Endodermal cell (in vitro differentiated cells): Measurements from ENCODE around the gene FBLIM1. TPM values are rescaled to one million over a fixed set of nuclear protein-coding genes. Genes with fewer than 3 reads are reported as not detected.

ENCODE experiments used
- DNase-seq: peaks from one replicate; pipeline ENCODE4 v3.0.0-alpha.2; 2017
- H3K27ac ChIP-seq: 2 replicates; pipeline ENCODE4 v1.5.1; 2013; ENCODE audit warnings: mild to moderate bottlenecking, low read depth, low read length, moderate library complexity
- H3K27me3 ChIP-seq: 2 replicates; pipeline ENCODE4 v1.6.1; 2013; ENCODE audit warnings: mild to moderate bottlenecking, low read length, moderate library complexity; ENCODE audit not compliant: insufficient read depth, control insufficient read depth, poor library complexity, severe bottlenecking
- H3K36me3 ChIP-seq: 2 replicates; pipeline ENCODE4 v1.7.0; 2013; ENCODE audit warnings: mild to moderate bottlenecking, low read length, moderate library complexity; ENCODE audit not compliant: control insufficient read depth, insufficient read depth
- H3K4me1 ChIP-seq: one replicate; pipeline ENCODE4 v1.7.0; 2013; ENCODE audit warnings: low read length; ENCODE audit not compliant: control insufficient read depth, insufficient read depth
- H3K4me3 ChIP-seq: 2 replicates; pipeline ENCODE4 v1.5.1; 2013; ENCODE audit warnings: mild to moderate bottlenecking, low read length, moderate library complexity
- H3K9ac ChIP-seq: 2 replicates; pipeline ENCODE4 v1.6.1; 2013; ENCODE audit warnings: mild to moderate bottlenecking, low read length, moderate library complexity; ENCODE audit not compliant: poor library complexity, severe bottlenecking; ENCODE audit errors: extremely low read depth
- H3K9me3 ChIP-seq: 2 replicates; pipeline ENCODE4 v1.6.1; 2013; ENCODE audit warnings: mild to moderate bottlenecking, low read length, moderate library complexity; ENCODE audit not compliant: control insufficient read depth
- H3K27ac Mint-ChIP-seq: 2 replicates; pipeline ENCODE4 v1.8.0; 2020; ENCODE audit warnings: mixed read lengths
- H3K27me3 Mint-ChIP-seq: 2 replicates; pipeline ENCODE4 v1.8.0; 2021; ENCODE audit warnings: mild to moderate bottlenecking, mixed read lengths; ENCODE audit not compliant: insufficient read depth
- H3K36me3 Mint-ChIP-seq: 2 replicates; pipeline ENCODE4 v1.8.0; 2020; ENCODE audit warnings: low read depth, mixed read lengths
- H3K4me1 Mint-ChIP-seq: 2 replicates; pipeline ENCODE4 v1.8.0; 2020; ENCODE audit warnings: mixed read lengths
- H3K4me3 Mint-ChIP-seq: 2 replicates; pipeline ENCODE4 v1.8.0; 2020; ENCODE audit warnings: mild to moderate bottlenecking, moderate library complexity, mixed read lengths
- H3K9me3 Mint-ChIP-seq: 2 replicates; pipeline ENCODE4 v1.8.0; 2020; ENCODE audit warnings: mild to moderate bottlenecking, mixed read lengths
- WGBS, 2 experiments: methylation state at CpG; one replicate each; pipeline versions ENCODE4 v1.1.5 to v1.1.7; 2013; ENCODE audit warnings: missing lambda C conversion rate in 2 of 2, mixed read lengths in 1 of 2; ENCODE audit not compliant: insufficient coverage in 1 of 2, insufficient read length in 1 of 2; 5-methylcytosine and 5-hydroxymethylcytosine counted together
- total RNA-seq, 2 donors: library from RNA; stranded (reverse); fragmentation: NEBNext Ultra II Directional in 1 of 2; extraction: Animal tissue kit (Norgen Biotek cat#: 25700) in 1 of 2; gene quantifications; 2 replicates in 1 of 2; 3 replicates in 1 of 2; pipeline ENCODE4 v1.2.1, GENCODE V29; 2021
- TF ChIP-seq, protein P1 (sequence below): fragments of 200-600 bp; sonication (generic); conservative IDR thresholded peaks from 2 replicates; pipeline ENCODE4 v1.5.0; 2021; ENCODE audit warnings: antibody characterized with exemption, mild to moderate bottlenecking

The FBLIM1 gene
- total RNA-seq, 2 donors from 2014 or later, result 58.4 to 60.6 TPM

GRCh38 chr1:15714406-15715136 is 44.0 kb upstream of the FBLIM1 start:
- peaks cover 35% of the 10 kb centered on the region for H3K36me3 Mint-ChIP-seq
- H3K4me1 Mint-ChIP-seq, result no peaks in the 10 kb centered on the region
- TF ChIP-seq, protein P1, sequence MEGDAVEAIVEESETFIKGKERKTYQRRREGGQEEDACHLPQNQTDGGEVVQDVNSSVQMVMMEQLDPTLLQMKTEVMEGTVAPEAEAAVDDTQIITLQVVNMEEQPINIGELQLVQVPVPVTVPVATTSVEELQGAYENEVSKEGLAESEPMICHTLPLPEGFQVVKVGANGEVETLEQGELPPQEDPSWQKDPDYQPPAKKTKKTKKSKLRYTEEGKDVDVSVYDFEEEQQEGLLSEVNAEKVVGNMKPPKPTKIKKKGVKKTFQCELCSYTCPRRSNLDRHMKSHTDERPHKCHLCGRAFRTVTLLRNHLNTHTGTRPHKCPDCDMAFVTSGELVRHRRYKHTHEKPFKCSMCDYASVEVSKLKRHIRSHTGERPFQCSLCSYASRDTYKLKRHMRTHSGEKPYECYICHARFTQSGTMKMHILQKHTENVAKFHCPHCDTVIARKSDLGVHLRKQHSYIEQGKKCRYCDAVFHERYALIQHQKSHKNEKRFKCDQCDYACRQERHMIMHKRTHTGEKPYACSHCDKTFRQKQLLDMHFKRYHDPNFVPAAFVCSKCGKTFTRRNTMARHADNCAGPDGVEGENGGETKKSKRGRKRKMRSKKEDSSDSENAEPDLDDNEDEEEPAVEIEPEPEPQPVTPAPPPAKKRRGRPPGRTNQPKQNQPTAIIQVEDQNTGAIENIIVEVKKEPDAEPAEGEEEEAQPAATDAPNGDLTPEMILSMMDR, result no peak
- peaks cover 4% of the 10 kb centered on the region for H3K9me3 Mint-ChIP-seq
- Histone ChIP-seq H3K27ac (no peak overlapping the region), H3K4me3 (no peak overlapping the region), H3K36me3 (peaks cover 36% of the 10 kb centered on the region), H3K9me3 (no peaks in the 10 kb centered on the region), H3K9ac (no peak overlapping the region), H3K27me3 (no peaks in the 10 kb centered on the region), H3K4me1 (no peaks in the 10 kb centered on the region)
- H3K27ac Mint-ChIP-seq, result peak overlapping the region; percentile 23
- no peak for DNase-seq
- WGBS, 2 experiments, result 95 to 100% methylated on average over 3 to 4 of the region's 4 CpGs
- no peak overlapping the region for H3K4me3 Mint-ChIP-seq
- no peaks in the 10 kb centered on the region for H3K27me3 Mint-ChIP-seq

GRCh38 chr1:15717418-15718125 is 41.0 kb upstream of the FBLIM1 start:
- 92 to 98% methylated on average over 10 to 11 of the region's 11 CpGs for WGBS, 2 experiments
- H3K4me1 Mint-ChIP-seq, result no peaks in the 10 kb centered on the region
- Histone ChIP-seq H3K9ac (no peak overlapping the region), H3K9me3 (no peaks in the 10 kb centered on the region), H3K4me3 (no peak overlapping the region), H3K27ac (no peak overlapping the region), H3K4me1 (no peaks in the 10 kb centered on the region), H3K36me3 (peaks cover 46% of the 10 kb centered on the region), H3K27me3 (no peaks in the 10 kb centered on the region)
- no peak overlapping the region for H3K4me3 Mint-ChIP-seq
- H3K27me3 Mint-ChIP-seq, result no peaks in the 10 kb centered on the region
- H3K9me3 Mint-ChIP-seq, result peaks cover 4% of the 10 kb centered on the region
- peaks cover 49% of the 10 kb centered on the region for H3K36me3 Mint-ChIP-seq
- no peak for DNase-seq
- H3K27ac Mint-ChIP-seq, result peak overlapping the region; percentile 20
- TF ChIP-seq, protein P1, result no peak

DNA sequence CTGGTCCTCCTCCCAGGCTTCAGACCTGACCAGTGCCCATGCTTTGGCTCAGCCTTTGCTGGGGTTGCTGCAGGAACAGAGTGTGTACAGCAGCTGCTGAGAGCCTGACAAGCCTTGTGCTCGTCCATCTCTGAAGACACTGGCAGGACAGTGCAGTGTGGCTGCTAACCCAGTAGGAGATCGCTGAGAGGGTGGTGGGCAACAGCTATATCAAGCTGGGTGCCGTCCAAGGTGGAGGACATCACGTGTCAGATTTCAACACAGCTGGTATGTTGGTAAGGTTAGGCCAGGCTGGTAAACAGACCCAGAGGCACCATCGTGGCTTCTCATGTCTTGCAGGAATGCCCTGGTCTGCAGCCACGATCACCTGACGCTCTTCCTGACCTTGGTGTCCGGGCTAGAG is 40.4 kb upstream of the FBLIM1 start:
- Histone ChIP-seq H3K27ac (no peak overlapping the region), H3K27me3 (no peaks in the 10 kb centered on the region), H3K36me3 (peaks cover 47% of the 10 kb centered on the region), H3K9ac (no peak overlapping the region), H3K9me3 (no peaks in the 10 kb centered on the region), H3K4me3 (no peak overlapping the region), H3K4me1 (no peaks in the 10 kb centered on the region)
- no peaks in the 10 kb centered on the region for H3K27me3 Mint-ChIP-seq
- no peak for DNase-seq
- no peaks in the 10 kb centered on the region for H3K4me1 Mint-ChIP-seq
- H3K9me3 Mint-ChIP-seq, result peaks cover 4% of the 10 kb centered on the region
- peak overlapping the region; percentile 20 for H3K27ac Mint-ChIP-seq
- WGBS, 2 experiments, result 94 to 97% methylated on average over 8 of the region's 8 CpGs
- TF ChIP-seq, protein P1, result no peak
- H3K4me3 Mint-ChIP-seq, result no peak overlapping the region
- H3K36me3 Mint-ChIP-seq, result peaks cover 52% of the 10 kb centered on the region
